ENCODE measurements around the gene TENM3. TPM values are rescaled to one million over a fixed set of nuclear protein-coding genes. Genes with fewer than 3 reads are reported as not detected.

TENM3 gene
- total and polyA plus RNA-seq, 7 experiments from 2014 or later: not detected

- H3K4me3 Mint-ChIP-seq: no peak overlapping the region
- no peaks in the 10 kb centered on the region for H3K4me1 Mint-ChIP-seq
- no peak overlapping the region for H3K27ac Mint-ChIP-seq
- no peaks in the 10 kb centered on the region for H3K4me1 ChIP-seq (ENCODE audit: control insufficient read depth in 2 of 2, insufficient read depth in 2 of 2, low read length in 2 of 2)
- H3K4me3 ChIP-seq (ENCODE audit: low read length): no peak overlapping the region
- intact Hi-C loops (cut with micrococcal nuclease): no loop called here
- ChIA-PET CTCF (no interaction called here), POLR2A (no interaction called here)
- H3K27me3 ChIP-seq (ENCODE audit: control insufficient read depth in 2 of 2, insufficient read depth in 2 of 2, low read length in 2 of 2): no peaks in the 10 kb centered on the region
- no peaks in the 10 kb centered on the region for H3K36me3 Mint-ChIP-seq
- peaks cover 0 to 24% (median 9%) of the 10 kb centered on the region in 11 donors for H3K9me3 Mint-ChIP-seq
- ATAC-seq (no peak), DNase-seq (no peak)
- H3K27me3 Mint-ChIP-seq: peaks cover 0 to 16% (median 0%) of the 10 kb centered on the region in 5 donors
- peaks cover 0 to 4% (median 0%) of the 10 kb centered on the region in 3 experiments for H3K9me3 ChIP-seq (ENCODE audit: control insufficient read depth in 2 of 3, low read length in 3 of 3)
- H3K27ac ChIP-seq (ENCODE audit: low read depth, low read length): no peak overlapping the region
- H3K36me3 ChIP-seq (ENCODE audit: control insufficient read depth in 2 of 3, insufficient read depth in 3 of 3, low read length in 3 of 3): no peaks in the 10 kb centered on the region
Observed at GRCh38 chr4:182320580-182320979, 77.4 kb downstream of the TENM3 start.

DNA sequence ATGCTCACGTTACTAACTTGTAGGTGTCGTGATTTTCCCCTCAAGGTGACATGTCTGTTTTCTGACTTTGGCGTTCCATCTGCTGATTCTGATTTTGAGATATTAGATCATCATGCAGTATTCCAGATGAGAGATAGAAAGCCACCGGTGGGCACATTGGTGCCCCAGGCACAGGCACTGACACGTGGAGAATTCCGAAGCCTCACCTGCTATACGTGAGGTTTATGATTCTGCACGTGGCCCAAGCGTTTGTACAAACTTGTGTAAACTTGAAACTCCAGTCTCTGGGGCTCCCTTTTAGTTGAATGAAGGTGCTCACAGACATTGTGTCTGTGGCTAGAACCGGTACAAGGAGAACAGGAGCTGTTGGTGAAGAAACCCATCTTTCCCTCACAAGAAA lies 81.1 kb downstream of the TENM3 start:
- intact Hi-C loops (cut with micrococcal nuclease): no loop called here

GRCh38 chr4:182325397-182325796 lies 82.2 kb downstream of the TENM3 start:
- Histone ChIP-seq H3K4me1 (ENCODE audit: control insufficient read depth in 2 of 2, insufficient read depth in 2 of 2, low read length in 2 of 2) (no peaks in the 10 kb centered on the region), H3K9me3 (ENCODE audit: control insufficient read depth in 2 of 3, low read length in 3 of 3) (no peaks in the 10 kb centered on the region), H3K27me3 (ENCODE audit: control insufficient read depth in 2 of 2, insufficient read depth in 2 of 2, low read length in 2 of 2) (no peaks in the 10 kb centered on the region), H3K4me3 (ENCODE audit: low read length) (no peak overlapping the region), H3K36me3 (ENCODE audit: control insufficient read depth in 2 of 3, insufficient read depth in 3 of 3, low read length in 3 of 3) (no peaks in the 10 kb centered on the region), H3K27ac (ENCODE audit: low read depth, low read length) (no peak overlapping the region)
- H3K4me3 Mint-ChIP-seq: no peak overlapping the region
- H3K4me1 Mint-ChIP-seq: peaks cover 0 to 1% (median 0%) of the 10 kb centered on the region in 7 donors
- no peak overlapping the region for H3K27ac Mint-ChIP-seq
- intact Hi-C loops (cut with micrococcal nuclease): no loop called here
- H3K27me3 Mint-ChIP-seq: peaks cover 0 to 13% (median 8%) of the 10 kb centered on the region in 5 donors
- DNase-seq: no peak
- peaks cover 0 to 14% (median 2%) of the 10 kb centered on the region in 11 donors for H3K9me3 Mint-ChIP-seq
- no peaks in the 10 kb centered on the region for H3K36me3 Mint-ChIP-seq
- POLR2A ChIA-PET: no interaction called here
- CTCF ChIA-PET: no interaction called here
- ATAC-seq: no peak

More for the DNA sequence above, 81.1 kb downstream of the TENM3 start:
- ChIA-PET CTCF (no interaction called here), POLR2A (no interaction called here)
- H3K36me3 Mint-ChIP-seq: no peaks in the 10 kb centered on the region
- H3K9me3 Mint-ChIP-seq: peaks cover 0 to 14% (median 2%) of the 10 kb centered on the region in 11 donors
- H3K4me1 Mint-ChIP-seq: peaks cover 0 to 1% (median 0%) of the 10 kb centered on the region in 7 donors
- H3K4me3 ChIP-seq (ENCODE audit: low read length): no peak overlapping the region
- no peak overlapping the region for H3K4me3 Mint-ChIP-seq
- no peak overlapping the region for H3K27ac Mint-ChIP-seq
- H3K27ac ChIP-seq (ENCODE audit: low read depth, low read length): no peak overlapping the region
- no peak for DNase-seq
- no peak for ATAC-seq
- no peaks in the 10 kb centered on the region for H3K27me3 ChIP-seq (ENCODE audit: control insufficient read depth in 2 of 2, insufficient read depth in 2 of 2, low read length in 2 of 2)
- H3K27me3 Mint-ChIP-seq: peaks cover 0 to 13% (median 6%) of the 10 kb centered on the region in 5 donors
- no peaks in the 10 kb centered on the region for H3K9me3 ChIP-seq (ENCODE audit: control insufficient read depth in 2 of 3, low read length in 3 of 3)
- H3K4me1 ChIP-seq (ENCODE audit: control insufficient read depth in 2 of 2, insufficient read depth in 2 of 2, low read length in 2 of 2): no peaks in the 10 kb centered on the region
- no peaks in the 10 kb centered on the region for H3K36me3 ChIP-seq (ENCODE audit: control insufficient read depth in 2 of 3, insufficient read depth in 3 of 3, low read length in 3 of 3)

GRCh38 chr4:182325848-182326255 lies 82.7 kb downstream of the TENM3 start:
- Histone ChIP-seq H3K9me3 (ENCODE audit: control insufficient read depth in 2 of 3, low read length in 3 of 3) (no peaks in the 10 kb centered on the region), H3K4me3 (ENCODE audit: low read length) (no peak overlapping the region), H3K36me3 (ENCODE audit: control insufficient read depth in 2 of 3, insufficient read depth in 3 of 3, low read length in 3 of 3) (no peaks in the 10 kb centered on the region), H3K27ac (ENCODE audit: low read depth, low read length) (no peak overlapping the region), H3K27me3 (ENCODE audit: control insufficient read depth in 2 of 2, insufficient read depth in 2 of 2, low read length in 2 of 2) (no peaks in the 10 kb centered on the region), H3K4me1 (ENCODE audit: control insufficient read depth in 2 of 2, insufficient read depth in 2 of 2, low read length in 2 of 2) (no peaks in the 10 kb centered on the region)
- intact Hi-C loops (cut with micrococcal nuclease): no loop called here
- H3K4me1 Mint-ChIP-seq: peaks cover 0 to 1% (median 0%) of the 10 kb centered on the region in 7 donors
- DNase-seq (no peak), ATAC-seq (peak; percentile 26)
- H3K27me3 Mint-ChIP-seq: peaks cover 0 to 14% (median 6%) of the 10 kb centered on the region in 5 donors
- CTCF ChIA-PET: no interaction called here
- no peak overlapping the region for H3K4me3 Mint-ChIP-seq
- no peak overlapping the region for H3K27ac Mint-ChIP-seq
- peaks cover 0 to 14% (median 1%) of the 10 kb centered on the region in 11 donors for H3K9me3 Mint-ChIP-seq
- H3K36me3 Mint-ChIP-seq: no peaks in the 10 kb centered on the region
- POLR2A ChIA-PET: no interaction called here

GRCh38 chr4:182328505-182328904 lies 85.3 kb downstream of the TENM3 start:
- peaks cover 0 to 1% (median 0%) of the 10 kb centered on the region in 7 donors for H3K4me1 Mint-ChIP-seq
- Histone ChIP-seq H3K4me3 (ENCODE audit: low read length) (no peak overlapping the region), H3K27me3 (ENCODE audit: control insufficient read depth in 2 of 2, insufficient read depth in 2 of 2, low read length in 2 of 2) (no peaks in the 10 kb centered on the region), H3K9me3 (ENCODE audit: control insufficient read depth in 2 of 3, low read length in 3 of 3) (no peaks in the 10 kb centered on the region), H3K4me1 (ENCODE audit: control insufficient read depth in 2 of 2, insufficient read depth in 2 of 2, low read length in 2 of 2) (no peaks in the 10 kb centered on the region), H3K36me3 (ENCODE audit: control insufficient read depth in 2 of 3, insufficient read depth in 3 of 3, low read length in 3 of 3) (no peaks in the 10 kb centered on the region), H3K27ac (ENCODE audit: low read depth, low read length) (no peak overlapping the region)
- H3K9me3 Mint-ChIP-seq: peaks cover 0 to 6% (median 0%) of the 10 kb centered on the region in 11 donors
- no peak overlapping the region for H3K27ac Mint-ChIP-seq
- peaks cover 0 to 15% (median 0%) of the 10 kb centered on the region in 5 donors for H3K27me3 Mint-ChIP-seq
- DNase-seq (no peak), ATAC-seq (no peak)
- H3K36me3 Mint-ChIP-seq: no peaks in the 10 kb centered on the region
- ChIA-PET POLR2A (no interaction called here), CTCF (no interaction called here)
- H3K4me3 Mint-ChIP-seq: no peak overlapping the region
- intact Hi-C loops (cut with micrococcal nuclease): no loop called here

DNA sequence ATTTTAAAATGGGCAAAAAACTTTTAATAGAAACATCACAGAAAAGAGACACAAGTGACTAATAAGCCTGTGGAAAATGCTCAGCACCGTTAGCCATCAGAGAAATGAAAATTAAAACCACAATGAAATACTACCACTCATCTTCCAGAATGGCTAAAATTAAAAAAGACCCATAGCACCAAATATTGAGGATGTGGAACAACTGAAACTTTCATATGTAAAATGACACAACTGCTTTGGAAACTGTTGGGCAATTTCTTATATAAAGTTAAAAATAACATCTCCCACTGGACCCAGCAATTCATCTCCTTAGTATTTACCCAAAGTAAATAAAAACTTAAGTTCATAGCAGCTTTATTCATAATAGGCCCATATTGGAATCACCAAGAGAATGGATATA lies 94.2 kb downstream of the TENM3 start:
- H3K27me3 Mint-ChIP-seq: peaks cover 0 to 11% (median 0%) of the 10 kb centered on the region in 5 donors
- ChIA-PET POLR2A (no interaction called here), CTCF (no interaction called here)
- no peaks in the 10 kb centered on the region for H3K36me3 ChIP-seq (ENCODE audit: control insufficient read depth in 2 of 3, insufficient read depth in 3 of 3, low read length in 3 of 3)
- H3K9me3 Mint-ChIP-seq: peaks cover 0 to 7% (median 0%) of the 10 kb centered on the region in 11 donors
- no peaks in the 10 kb centered on the region for H3K4me1 ChIP-seq (ENCODE audit: control insufficient read depth in 2 of 2, insufficient read depth in 2 of 2, low read length in 2 of 2)
- intact Hi-C loops (cut with micrococcal nuclease): no loop called here
- H3K9me3 ChIP-seq (ENCODE audit: control insufficient read depth in 2 of 3, low read length in 3 of 3): no peaks in the 10 kb centered on the region
- no peak overlapping the region for H3K4me3 Mint-ChIP-seq
- no peak overlapping the region for H3K27ac Mint-ChIP-seq
- no peak overlapping the region for H3K4me3 ChIP-seq (ENCODE audit: low read length)
- ATAC-seq (no peak), DNase-seq (no peak)
- no peaks in the 10 kb centered on the region for H3K36me3 Mint-ChIP-seq
- no peak overlapping the region for H3K27ac ChIP-seq (ENCODE audit: low read depth, low read length)
- no peaks in the 10 kb centered on the region for H3K4me1 Mint-ChIP-seq
- no peaks in the 10 kb centered on the region for H3K27me3 ChIP-seq (ENCODE audit: control insufficient read depth in 2 of 2, insufficient read depth in 2 of 2, low read length in 2 of 2)

DNA sequence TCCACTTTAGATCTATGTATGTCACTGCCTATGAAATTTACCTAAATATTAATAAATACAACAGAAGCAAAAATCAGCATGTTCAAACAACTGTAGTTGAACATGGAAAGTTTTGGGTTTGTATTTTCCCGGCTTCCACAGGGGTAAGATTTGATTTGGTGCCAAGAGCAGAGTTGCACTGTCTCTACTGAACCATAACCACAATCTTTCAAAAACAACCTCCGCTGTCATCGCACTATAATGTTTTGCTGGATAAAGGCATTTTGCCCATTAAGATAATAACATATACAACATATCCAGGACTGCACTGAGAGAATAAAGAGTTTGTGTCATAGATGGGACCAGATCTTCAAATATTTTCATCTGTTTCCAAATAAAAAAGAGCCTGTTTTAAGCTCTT lies 94.9 kb downstream of the TENM3 start:
- DNase-seq (no peak), ATAC-seq (no peak)
- H3K4me1 ChIP-seq (ENCODE audit: control insufficient read depth in 2 of 2, insufficient read depth in 2 of 2, low read length in 2 of 2): no peaks in the 10 kb centered on the region
- no peak overlapping the region for H3K4me3 ChIP-seq (ENCODE audit: low read length)
- POLR2A ChIA-PET: no interaction called here
- CTCF ChIA-PET: no interaction called here
- H3K4me1 Mint-ChIP-seq: no peaks in the 10 kb centered on the region
- H3K27ac Mint-ChIP-seq: no peak overlapping the region
- no peaks in the 10 kb centered on the region for H3K9me3 ChIP-seq (ENCODE audit: control insufficient read depth in 2 of 3, low read length in 3 of 3)
- H3K9me3 Mint-ChIP-seq: peaks cover 0 to 7% (median 0%) of the 10 kb centered on the region in 11 donors
- no peak overlapping the region for H3K27ac ChIP-seq (ENCODE audit: low read depth, low read length)
- intact Hi-C loops (cut with micrococcal nuclease): no loop called here
- no peaks in the 10 kb centered on the region for H3K36me3 Mint-ChIP-seq
- no peak overlapping the region for H3K4me3 Mint-ChIP-seq
- H3K27me3 Mint-ChIP-seq: peaks cover 0 to 13% (median 0%) of the 10 kb centered on the region in 5 donors
- no peaks in the 10 kb centered on the region for H3K36me3 ChIP-seq (ENCODE audit: control insufficient read depth in 2 of 3, insufficient read depth in 3 of 3, low read length in 3 of 3)
- no peaks in the 10 kb centered on the region for H3K27me3 ChIP-seq (ENCODE audit: control insufficient read depth in 2 of 2, insufficient read depth in 2 of 2, low read length in 2 of 2)
